Smooth muscle cell (in vitro differentiated cells): ENCODE data around the gene SMYD4. TPM values are rescaled to one million over a fixed set of nuclear protein-coding genes. Genes with fewer than 3 reads are reported as not detected.

Source experiments
- DNase-seq: peaks from one replicate; lab custom pipeline; 2025; ENCODE audit not compliant: unreplicated experiment; lab: John Stamatoyannopoulos, UW
- H2AFZ ChIP-seq: fragments of 200-600 bp; sonication (generic); 2 replicates; pipeline ENCODE4 v1.6.0; 2016; ENCODE audit warnings: antibody characterized with exemption, low read depth, mild to moderate bottlenecking
- H3F3A ChIP-seq: fragments of 200-600 bp; sonication (generic); 2 replicates; pipeline ENCODE4 v1.6.0; 2017; ENCODE audit warnings: antibody characterized with exemption, low read depth
- H3K27ac ChIP-seq: fragments of 200-600 bp; sonication (generic); 2 replicates; pipeline ENCODE4 v1.5.1; 2016; ENCODE audit warnings: low read depth, mild to moderate bottlenecking
- H3K27me3 ChIP-seq: fragments of 200-600 bp; sonication (generic); 2 replicates; pipeline ENCODE4 v1.6.1; 2016; ENCODE audit warnings: low read depth, mild to moderate bottlenecking
- H3K36me3 ChIP-seq: fragments of 200-600 bp; sonication (generic); 2 replicates; pipeline ENCODE4 v1.5.1; 2016; ENCODE audit warnings: low read depth
- H3K4me1 ChIP-seq: fragments of 200-600 bp; sonication (generic); 2 replicates; pipeline ENCODE4 v1.5.1; 2016; ENCODE audit warnings: low read depth
- H3K4me2 ChIP-seq: fragments of 200-600 bp; sonication (generic); 2 replicates; pipeline ENCODE4 v1.6.0; 2016; ENCODE audit warnings: mild to moderate bottlenecking
- H3K4me3 ChIP-seq: fragments of 200-600 bp; sonication (generic); 2 replicates; pipeline ENCODE4 v1.5.1; 2016; ENCODE audit warnings: mild to moderate bottlenecking
- H3K79me2 ChIP-seq: fragments of 200-600 bp; sonication (generic); 2 replicates; pipeline ENCODE4 v1.6.0; 2016; ENCODE audit warnings: low read depth, mild to moderate bottlenecking
- H3K9ac ChIP-seq: fragments of 200-600 bp; sonication (generic); 2 replicates; pipeline ENCODE4 v1.6.0; 2016; ENCODE audit warnings: low read depth
- H3K9me3 ChIP-seq: fragments of 200-600 bp; sonication (generic); replicated peaks from 2 replicates; pipeline ENCODE4 v1.5.1; 2016; ENCODE audit warnings: low read depth
- H4K20me1 ChIP-seq: fragments of 200-600 bp; sonication (generic); 2 replicates; pipeline ENCODE4 v1.6.0; 2016; ENCODE audit warnings: low read depth
- CTCF ChIP-seq: fragments of 200-600 bp; sonication (generic); IDR thresholded peaks from 2 replicates; pipeline ENCODE4 v1.5.1; 2017; ENCODE audit warnings: borderline replicate concordance, mild to moderate bottlenecking, antibody characterized with exemption; ENCODE audit not compliant: insufficient read depth, poor library complexity, severe bottlenecking
- WGBS: methylation state at CpG from one replicate; pipeline ENCODE4 v1.1.7; 2016; ENCODE audit warnings: low lambda C conversion rate; 5-methylcytosine and 5-hydroxymethylcytosine counted together
- polyA plus RNA-seq: library from polyadenylated mRNA; unstranded; fragments of >200 nt; fragmentation: Nextera tagmentation; extraction: Ambion mirVana; gene quantifications from 2 replicates; pipeline ENCODE4 v1.2.1, GENCODE V29; 2016
- total RNA-seq: library from RNA; depleted of rRNA; stranded (reverse); fragments of >200 nt; gene quantifications from 2 replicates; pipeline ENCODE4 v1.2.3, GENCODE V29; 2014

Gene SMYD4
- total and polyA plus RNA-seq, 2 experiments from 2014 or later, result 9.5 to 11.1 TPM

DNA sequence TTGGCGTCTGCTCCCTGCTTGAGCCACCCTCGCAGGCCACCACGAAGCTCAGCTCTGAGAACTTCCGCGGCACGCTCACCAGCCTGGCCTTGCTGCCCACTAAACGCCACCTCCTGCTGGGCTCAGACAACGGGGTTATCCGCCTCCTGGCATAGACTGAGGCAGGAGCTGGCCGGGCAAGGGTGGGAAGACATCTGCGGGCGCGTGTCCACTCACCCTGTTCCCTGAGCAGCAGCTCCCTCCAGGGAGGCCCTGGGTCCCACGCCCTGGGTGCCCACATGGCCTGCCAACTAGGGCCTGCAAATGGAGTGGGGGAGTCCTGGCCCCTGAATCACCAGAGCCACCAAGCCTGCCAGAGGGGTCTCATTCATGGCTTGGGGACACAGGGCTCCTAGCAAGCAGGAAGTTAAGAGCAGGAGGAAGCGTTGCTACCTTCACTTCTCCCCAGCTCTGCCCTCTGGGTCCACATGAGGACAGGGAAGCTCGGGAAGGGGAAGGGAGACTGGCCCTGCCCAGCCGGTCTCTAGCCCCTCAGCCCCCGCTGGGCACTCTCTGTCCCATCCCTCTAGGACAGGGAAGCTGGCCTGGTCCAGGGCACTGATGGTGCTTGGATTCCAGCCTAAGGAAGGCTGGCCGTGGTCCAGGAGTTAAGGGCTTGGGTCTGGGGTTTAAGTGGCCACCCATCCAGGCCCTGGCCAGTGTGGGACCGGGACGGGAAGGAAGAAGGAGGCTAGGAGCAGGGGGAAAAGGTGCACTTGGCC, 92.0 kb downstream of the SMYD4 start:
- Histone ChIP-seq H3K9ac (no peak overlapping the region), H3K4me1 (peaks cover 4% of the 10 kb centered on the region), H3K4me3 (no peak overlapping the region), H3K79me2 (no peaks in the 10 kb centered on the region), H4K20me1 (no peaks in the 10 kb centered on the region), H2AFZ (no peak overlapping the region), H3K27ac (no peak overlapping the region), H3F3A (no peaks in the 10 kb centered on the region), H3K4me2 (no peak overlapping the region), H3K36me3 (no peaks in the 10 kb centered on the region), H3K9me3 (no peaks in the 10 kb centered on the region), H3K27me3 (no peaks in the 10 kb centered on the region)
- DNase-seq, result no peak
- no peak for TF ChIP-seq CTCF
- 96% methylated on average over 21 of the region's 21 CpGs for WGBS

DNA sequence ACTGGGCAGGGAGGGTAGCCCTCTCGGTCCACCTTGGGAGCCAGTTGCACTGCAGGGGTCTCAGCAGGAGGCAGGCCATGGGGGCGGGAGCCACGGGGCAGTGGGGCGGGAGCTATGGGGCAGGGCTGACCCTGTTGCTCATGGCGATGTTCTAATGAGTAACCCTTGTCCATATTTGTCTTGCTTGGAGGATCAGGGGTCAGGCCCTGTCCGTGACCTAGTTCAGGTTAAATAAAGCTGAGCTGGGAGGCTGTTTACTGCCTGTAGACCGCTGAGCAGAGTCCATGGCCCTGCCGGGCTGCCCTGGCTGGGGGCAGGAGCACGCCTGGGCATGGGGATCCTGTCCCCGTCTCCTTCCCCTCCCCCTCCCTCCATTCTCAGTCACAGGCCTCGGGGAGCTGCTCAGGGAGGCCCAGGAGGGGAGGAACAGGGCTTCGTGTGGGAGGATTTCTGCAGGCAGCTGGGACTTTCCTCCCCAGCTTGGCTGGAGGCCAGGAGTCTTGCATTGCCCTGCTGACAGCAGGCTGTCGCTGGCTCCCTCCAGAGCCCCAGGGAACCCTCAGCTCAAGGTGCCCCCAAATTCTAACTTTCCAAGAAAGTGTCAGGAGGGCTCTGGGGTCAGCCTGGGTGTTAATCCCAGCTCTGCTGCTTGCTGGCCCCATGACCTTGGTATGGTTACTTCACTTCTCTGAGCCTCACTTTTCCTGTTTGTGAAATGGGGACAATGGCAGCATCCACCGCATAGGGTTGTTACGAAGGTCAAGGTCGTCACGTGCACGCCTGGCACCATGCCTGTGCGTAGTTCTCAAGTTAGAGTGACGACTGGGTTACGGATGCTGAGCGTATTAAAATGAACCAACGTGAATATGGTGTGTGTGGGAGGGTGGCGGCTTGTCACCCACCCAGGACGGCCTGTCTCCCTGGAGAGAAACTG, 93.1 kb downstream of the SMYD4 start:
- TF ChIP-seq CTCF, result no peak
- Histone ChIP-seq H3K79me2 (no peaks in the 10 kb centered on the region), H3K4me3 (no peak overlapping the region), H3K27me3 (no peaks in the 10 kb centered on the region), H3K9me3 (no peaks in the 10 kb centered on the region), H4K20me1 (no peaks in the 10 kb centered on the region), H3K36me3 (no peaks in the 10 kb centered on the region), H3K4me2 (peak overlapping the region; percentile 78), H3K4me1 (peaks cover 4% of the 10 kb centered on the region), H3F3A (no peaks in the 10 kb centered on the region), H2AFZ (no peak overlapping the region), H3K27ac (peak overlapping the region; percentile 72), H3K9ac (peak overlapping the region; percentile 22)
- 55% methylated on average over 25 of the region's 25 CpGs for WGBS
- peak; percentile 66 for DNase-seq

DNA sequence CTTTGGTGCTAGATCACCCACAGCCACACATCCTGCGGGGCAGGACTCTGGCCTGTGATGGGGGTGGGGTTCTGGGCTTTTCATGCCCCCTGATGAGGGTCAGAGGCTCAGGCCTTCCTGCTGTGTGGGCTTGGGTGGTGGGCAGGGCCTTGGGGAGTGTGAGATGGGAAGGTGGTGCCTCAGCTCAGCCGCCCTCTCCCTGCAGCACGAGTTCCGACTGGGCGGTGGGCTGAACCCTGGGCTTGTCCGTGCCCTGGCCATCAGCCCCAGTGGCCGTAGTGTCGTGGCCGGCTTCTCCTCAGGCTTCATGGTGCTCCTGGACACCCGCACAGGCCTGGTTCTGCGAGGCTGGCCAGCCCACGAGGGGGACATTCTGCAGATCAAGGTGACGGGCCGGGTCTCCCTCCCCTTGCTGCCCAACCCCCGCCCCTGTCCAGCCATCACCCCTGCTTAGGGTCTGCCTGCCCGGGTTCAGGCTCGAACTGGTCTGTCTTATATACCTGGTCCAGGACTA, 93.8 kb downstream of the SMYD4 start:
- H3K79me2 ChIP-seq, result no peaks in the 10 kb centered on the region
- peaks cover 4% of the 10 kb centered on the region for H3K4me1 ChIP-seq
- peak overlapping the region; percentile 22 for H3K9ac ChIP-seq
- no peaks in the 10 kb centered on the region for H3F3A ChIP-seq
- no peak for TF ChIP-seq CTCF
- no peaks in the 10 kb centered on the region for H3K27me3 ChIP-seq
- H3K36me3 ChIP-seq, result no peaks in the 10 kb centered on the region
- no peaks in the 10 kb centered on the region for H4K20me1 ChIP-seq
- H3K9me3 ChIP-seq, result no peaks in the 10 kb centered on the region
- WGBS, result 89% methylated on average over 17 of the region's 17 CpGs
- no peak overlapping the region for H2AFZ ChIP-seq
- no peak for DNase-seq
- H3K4me3 ChIP-seq, result no peak overlapping the region
- peak overlapping the region; percentile 72 for H3K27ac ChIP-seq
- H3K4me2 ChIP-seq, result peak overlapping the region; percentile 78
